Smooth muscle cell (in vitro differentiated cells): ENCODE results near the gene UGT3A2. TPM values are rescaled to one million over a fixed set of nuclear protein-coding genes. Genes with fewer than 3 reads are reported as not detected.

ENCODE experiments used
- DNase-seq: peaks from one replicate; lab custom pipeline; 2025; ENCODE audit not compliant: unreplicated experiment; lab: John Stamatoyannopoulos, UW
- H2AFZ ChIP-seq: fragments of 200-600 bp; sonication (generic); 2 replicates; pipeline ENCODE4 v1.6.0; 2016; ENCODE audit warnings: antibody characterized with exemption, low read depth, mild to moderate bottlenecking
- H3F3A ChIP-seq: fragments of 200-600 bp; sonication (generic); 2 replicates; pipeline ENCODE4 v1.6.0; 2017; ENCODE audit warnings: antibody characterized with exemption, low read depth
- H3K27ac ChIP-seq: fragments of 200-600 bp; sonication (generic); 2 replicates; pipeline ENCODE4 v1.5.1; 2016; ENCODE audit warnings: low read depth, mild to moderate bottlenecking
- H3K27me3 ChIP-seq: fragments of 200-600 bp; sonication (generic); 2 replicates; pipeline ENCODE4 v1.6.1; 2016; ENCODE audit warnings: low read depth, mild to moderate bottlenecking
- H3K36me3 ChIP-seq: fragments of 200-600 bp; sonication (generic); 2 replicates; pipeline ENCODE4 v1.5.1; 2016; ENCODE audit warnings: low read depth
- H3K4me1 ChIP-seq: fragments of 200-600 bp; sonication (generic); 2 replicates; pipeline ENCODE4 v1.5.1; 2016; ENCODE audit warnings: low read depth
- H3K4me2 ChIP-seq: fragments of 200-600 bp; sonication (generic); 2 replicates; pipeline ENCODE4 v1.6.0; 2016; ENCODE audit warnings: mild to moderate bottlenecking
- H3K4me3 ChIP-seq: fragments of 200-600 bp; sonication (generic); 2 replicates; pipeline ENCODE4 v1.5.1; 2016; ENCODE audit warnings: mild to moderate bottlenecking
- H3K79me2 ChIP-seq: fragments of 200-600 bp; sonication (generic); 2 replicates; pipeline ENCODE4 v1.6.0; 2016; ENCODE audit warnings: low read depth, mild to moderate bottlenecking
- H3K9ac ChIP-seq: fragments of 200-600 bp; sonication (generic); 2 replicates; pipeline ENCODE4 v1.6.0; 2016; ENCODE audit warnings: low read depth
- H3K9me3 ChIP-seq: fragments of 200-600 bp; sonication (generic); replicated peaks from 2 replicates; pipeline ENCODE4 v1.5.1; 2016; ENCODE audit warnings: low read depth
- H4K20me1 ChIP-seq: fragments of 200-600 bp; sonication (generic); 2 replicates; pipeline ENCODE4 v1.6.0; 2016; ENCODE audit warnings: low read depth
- CTCF ChIP-seq: fragments of 200-600 bp; sonication (generic); IDR thresholded peaks from 2 replicates; pipeline ENCODE4 v1.5.1; 2017; ENCODE audit warnings: borderline replicate concordance, mild to moderate bottlenecking, antibody characterized with exemption; ENCODE audit not compliant: insufficient read depth, poor library complexity, severe bottlenecking
- WGBS: methylation state at CpG from one replicate; pipeline ENCODE4 v1.1.7; 2016; ENCODE audit warnings: low lambda C conversion rate; 5-methylcytosine and 5-hydroxymethylcytosine counted together
- polyA plus RNA-seq: library from polyadenylated mRNA; unstranded; fragments of >200 nt; fragmentation: Nextera tagmentation; extraction: Ambion mirVana; gene quantifications from 2 replicates; pipeline ENCODE4 v1.2.1, GENCODE V29; 2016
- total RNA-seq: library from RNA; depleted of rRNA; stranded (reverse); fragments of >200 nt; gene quantifications from 2 replicates; pipeline ENCODE4 v1.2.3, GENCODE V29; 2014

The UGT3A2 gene
- total and polyA plus RNA-seq, 2 experiments from 2014 or later: 0.54 TPM; not detected in 1

GRCh38 chr5:35996076-35996475, 70.6 kb downstream of the UGT3A2 start:
- Histone ChIP-seq H3K9ac (no peak overlapping the region), H3K4me3 (no peak overlapping the region), H3K4me1 (no peaks in the 10 kb centered on the region), H3K9me3 (no peaks in the 10 kb centered on the region), H3K4me2 (no peak overlapping the region), H4K20me1 (no peaks in the 10 kb centered on the region), H2AFZ (no peak overlapping the region), H3K79me2 (no peaks in the 10 kb centered on the region), H3K27ac (no peak overlapping the region), H3F3A (no peaks in the 10 kb centered on the region), H3K27me3 (peaks cover 26% of the 10 kb centered on the region), H3K36me3 (no peaks in the 10 kb centered on the region)
- 91% methylated on average over 4 of the region's 4 CpGs for WGBS
- DNase-seq: no peak
- no peak for TF ChIP-seq CTCF

- no peak for DNase-seq
- Histone ChIP-seq H3K27me3 (peaks cover 52% of the 10 kb centered on the region), H3K9me3 (no peaks in the 10 kb centered on the region), H3K36me3 (no peaks in the 10 kb centered on the region), H4K20me1 (no peaks in the 10 kb centered on the region), H3K9ac (no peak within 1 kb of the TSS), H3K79me2 (no peaks in the 10 kb centered on the region), H3F3A (no peaks in the 10 kb centered on the region), H3K4me2 (peak within 1 kb of the TSS; percentile 26), H3K27ac (no peak within 1 kb of the TSS), H3K4me1 (no peaks in the 10 kb centered on the region), H2AFZ (peak within 1 kb of the TSS; percentile 37), H3K4me3 (peak within 1 kb of the TSS; percentile 24)
- TF ChIP-seq CTCF: no peak
- WGBS: 8% methylated on average over 25 of the region's 25 CpGs
Observed at GRCh38 chr5:35990941-35991611, 75.6 kb downstream of the UGT3A2 start, which contains the start of gene UGT3A1. TSS of gene UGT3A1 (minus strand) at chr5:35991390. CDS start at chr5:35991240, 150 bp downstream.

- no peaks in the 10 kb centered on the region for H3K9me3 ChIP-seq
- no peak for TF ChIP-seq CTCF
- no peaks in the 10 kb centered on the region for H4K20me1 ChIP-seq
- H3K36me3 ChIP-seq: no peaks in the 10 kb centered on the region
- WGBS: 32% methylated on average over 12 of the region's 12 CpGs
- no peaks in the 10 kb centered on the region for H3K79me2 ChIP-seq
- H3K4me1 ChIP-seq: no peaks in the 10 kb centered on the region
- H3K4me2 ChIP-seq: peak overlapping the region; percentile 26
- H2AFZ ChIP-seq: peak overlapping the region; percentile 37
- no peaks in the 10 kb centered on the region for H3F3A ChIP-seq
- H3K27ac ChIP-seq: no peak overlapping the region
- DNase-seq: no peak
- H3K4me3 ChIP-seq: peak overlapping the region; percentile 24
- no peak overlapping the region for H3K9ac ChIP-seq
- H3K27me3 ChIP-seq: peaks cover 52% of the 10 kb centered on the region
Observed at GRCh38 chr5:35990520-35990919, 76.2 kb downstream of the UGT3A2 start.

- H4K20me1 ChIP-seq: no peaks in the 10 kb centered on the region
- 80% methylated on average over 4 of the region's 4 CpGs for WGBS
- no peak for TF ChIP-seq CTCF
Observed at GRCh38 chr5:35988529-35988928, 78.2 kb downstream of the UGT3A2 start.

More at GRCh38 chr5:35988529-35988928, 78.2 kb downstream of the UGT3A2 start:
- no peak overlapping the region for H2AFZ ChIP-seq
- no peak overlapping the region for H3K4me2 ChIP-seq
- no peak overlapping the region for H3K9ac ChIP-seq
- H3K27ac ChIP-seq: no peak overlapping the region
- no peaks in the 10 kb centered on the region for H3F3A ChIP-seq
- H3K79me2 ChIP-seq: no peaks in the 10 kb centered on the region
- H3K4me1 ChIP-seq: no peaks in the 10 kb centered on the region
- no peaks in the 10 kb centered on the region for H3K36me3 ChIP-seq
- no peak for DNase-seq
- peaks cover 50% of the 10 kb centered on the region for H3K27me3 ChIP-seq
- no peak overlapping the region for H3K4me3 ChIP-seq
- no peaks in the 10 kb centered on the region for H3K9me3 ChIP-seq
